T-helper 2 cell treated with Interferon-gamma antibody and Interleukin-4, amounts not matched to agents 5 μg/mL and 100 μg/mL, for 36 hours (primary cell): Measurements from ENCODE around the gene TSHZ2.

Experiments used
- DNase-seq: peaks from one replicate; pipeline ENCODE4 v3.0.0; 2021; ENCODE audit warnings: low spot score
- H3K27ac Mint-ChIP-seq: one replicate; pipeline ENCODE4 v1.8.0; 2021; ENCODE audit warnings: mild to moderate bottlenecking, mixed read lengths
- H3K27me3 Mint-ChIP-seq: one replicate; pipeline ENCODE4 v1.8.0; 2021; ENCODE audit warnings: low read depth, mixed read lengths
- H3K36me3 Mint-ChIP-seq: one replicate; pipeline ENCODE4 v1.8.0; 2021; ENCODE audit warnings: low read depth, mixed read lengths
- H3K4me1 Mint-ChIP-seq: one replicate; pipeline ENCODE4 v1.8.0; 2021; ENCODE audit warnings: low read depth, mixed read lengths
- H3K4me3 Mint-ChIP-seq: one replicate; pipeline ENCODE4 v1.8.0; 2022; ENCODE audit warnings: mild to moderate bottlenecking, moderate library complexity, mixed read lengths
- H3K9me3 Mint-ChIP-seq: one replicate; pipeline ENCODE4 v1.8.0; 2021; ENCODE audit warnings: mixed read lengths

TSHZ2 gene

GRCh38 chr20:53124803-53125202, 152.6 kb downstream of the TSHZ2 start:
- no peak overlapping the region for H3K4me3 Mint-ChIP-seq
- no peak overlapping the region for H3K27ac Mint-ChIP-seq
- no peaks in the 10 kb centered on the region for H3K4me1 Mint-ChIP-seq
- H3K36me3 Mint-ChIP-seq = no peaks in the 10 kb centered on the region
- H3K9me3 Mint-ChIP-seq = no peaks in the 10 kb centered on the region
- DNase-seq = no peak
- H3K27me3 Mint-ChIP-seq = no peaks in the 10 kb centered on the region

- Mint-ChIP-seq H3K27ac (no peak overlapping the region), H3K36me3 (no peaks in the 10 kb centered on the region), H3K4me3 (no peak overlapping the region), H3K4me1 (no peaks in the 10 kb centered on the region), H3K27me3 (no peaks in the 10 kb centered on the region), H3K9me3 (no peaks in the 10 kb centered on the region)
- DNase-seq = no peak
Observed at GRCh38 chr20:53126185-53126584, 154.0 kb downstream of the TSHZ2 start.

- H3K9me3 Mint-ChIP-seq = no peaks in the 10 kb centered on the region
- DNase-seq = no peak
- H3K27ac Mint-ChIP-seq = no peak overlapping the region
- H3K4me1 Mint-ChIP-seq = no peaks in the 10 kb centered on the region
- H3K27me3 Mint-ChIP-seq = no peaks in the 10 kb centered on the region
- H3K36me3 Mint-ChIP-seq = no peaks in the 10 kb centered on the region
- no peak overlapping the region for H3K4me3 Mint-ChIP-seq
Observed at GRCh38 chr20:53127027-53127426, 154.9 kb downstream of the TSHZ2 start.

GRCh38 chr20:53128004-53128403, 155.8 kb downstream of the TSHZ2 start:
- Mint-ChIP-seq H3K9me3 (no peaks in the 10 kb centered on the region), H3K27ac (no peak overlapping the region), H3K27me3 (no peaks in the 10 kb centered on the region), H3K4me1 (no peaks in the 10 kb centered on the region), H3K36me3 (no peaks in the 10 kb centered on the region), H3K4me3 (no peak overlapping the region)
- no peak for DNase-seq

- no peaks in the 10 kb centered on the region for H3K27me3 Mint-ChIP-seq
- H3K9me3 Mint-ChIP-seq = no peaks in the 10 kb centered on the region
- no peak overlapping the region for H3K4me3 Mint-ChIP-seq
- no peak overlapping the region for H3K27ac Mint-ChIP-seq
- DNase-seq = no peak
- H3K4me1 Mint-ChIP-seq = no peaks in the 10 kb centered on the region
- no peaks in the 10 kb centered on the region for H3K36me3 Mint-ChIP-seq
Observed at GRCh38 chr20:53129563-53129962, 157.4 kb downstream of the TSHZ2 start.

GRCh38 chr20:53130795-53131194, 158.6 kb downstream of the TSHZ2 start:
- H3K27ac Mint-ChIP-seq = no peak overlapping the region

GRCh38 chr20:53133125-53133524, 161.0 kb downstream of the TSHZ2 start:
- Mint-ChIP-seq H3K36me3 (no peaks in the 10 kb centered on the region), H3K27me3 (no peaks in the 10 kb centered on the region), H3K27ac (no peak overlapping the region), H3K9me3 (no peaks in the 10 kb centered on the region), H3K4me1 (no peaks in the 10 kb centered on the region), H3K4me3 (no peak overlapping the region)
- no peak for DNase-seq

More at GRCh38 chr20:53130795-53131194, 158.6 kb downstream of the TSHZ2 start:
- Mint-ChIP-seq H3K4me3 (no peak overlapping the region), H3K9me3 (no peaks in the 10 kb centered on the region), H3K27me3 (no peaks in the 10 kb centered on the region), H3K4me1 (no peaks in the 10 kb centered on the region), H3K36me3 (no peaks in the 10 kb centered on the region)
- no peak for DNase-seq

GRCh38 chr20:53133628-53134027, 161.5 kb downstream of the TSHZ2 start:
- no peaks in the 10 kb centered on the region for H3K9me3 Mint-ChIP-seq
- H3K4me1 Mint-ChIP-seq = no peaks in the 10 kb centered on the region
- no peaks in the 10 kb centered on the region for H3K27me3 Mint-ChIP-seq
- H3K36me3 Mint-ChIP-seq = no peaks in the 10 kb centered on the region
- H3K27ac Mint-ChIP-seq = no peak overlapping the region
- H3K4me3 Mint-ChIP-seq = no peak overlapping the region
- no peak for DNase-seq

- Mint-ChIP-seq H3K4me1 (no peaks in the 10 kb centered on the region), H3K36me3 (no peaks in the 10 kb centered on the region), H3K4me3 (no peak overlapping the region), H3K9me3 (no peaks in the 10 kb centered on the region), H3K27ac (no peak overlapping the region), H3K27me3 (no peaks in the 10 kb centered on the region)
- DNase-seq = no peak
Observed at GRCh38 chr20:53136473-53136872, 164.3 kb downstream of the TSHZ2 start.

GRCh38 chr20:53138454-53139262, 166.5 kb downstream of the TSHZ2 start:
- Mint-ChIP-seq H3K27ac (no peak overlapping the region), H3K4me3 (no peak overlapping the region), H3K27me3 (no peaks in the 10 kb centered on the region)

GRCh38 chr20:53141201-53142050, 169.3 kb downstream of the TSHZ2 start:
- H3K27me3 Mint-ChIP-seq = no peaks in the 10 kb centered on the region
- DNase-seq = no peak
- peaks cover 5% of the 10 kb centered on the region for H3K9me3 Mint-ChIP-seq
- peaks cover 14% of the 10 kb centered on the region for H3K4me1 Mint-ChIP-seq
- H3K4me3 Mint-ChIP-seq = no peak overlapping the region
- H3K27ac Mint-ChIP-seq = no peak overlapping the region
- peaks cover 2% of the 10 kb centered on the region for H3K36me3 Mint-ChIP-seq

More at GRCh38 chr20:53138454-53139262, 166.5 kb downstream of the TSHZ2 start:
- no peak for DNase-seq
- peaks cover 5% of the 10 kb centered on the region for H3K4me1 Mint-ChIP-seq
- H3K36me3 Mint-ChIP-seq = peaks cover 2% of the 10 kb centered on the region
- peaks cover 5% of the 10 kb centered on the region for H3K9me3 Mint-ChIP-seq

GRCh38 chr20:53142225-53143127, 170.3 kb downstream of the TSHZ2 start:
- H3K27me3 Mint-ChIP-seq = no peaks in the 10 kb centered on the region
- peaks cover 5% of the 10 kb centered on the region for H3K9me3 Mint-ChIP-seq
- peaks cover 2% of the 10 kb centered on the region for H3K36me3 Mint-ChIP-seq
- no peak overlapping the region for H3K4me3 Mint-ChIP-seq
- H3K4me1 Mint-ChIP-seq = peaks cover 19% of the 10 kb centered on the region
- no peak overlapping the region for H3K27ac Mint-ChIP-seq
- DNase-seq = no peak

- Mint-ChIP-seq H3K27me3 (no peaks in the 10 kb centered on the region), H3K9me3 (peaks cover 5% of the 10 kb centered on the region), H3K4me3 (peak overlapping the region; percentile 6), H3K36me3 (peaks cover 2% of the 10 kb centered on the region), H3K27ac (peak overlapping the region; percentile 16), H3K4me1 (peaks cover 22% of the 10 kb centered on the region)
- DNase-seq = peak; percentile 66
Observed at GRCh38 chr20:53146201-53146891, 174.2 kb downstream of the TSHZ2 start.
